Tibial nerve (tissue), 4 donors: ENCODE data around the gene ERF. TPM values are rescaled to one million over a fixed set of nuclear protein-coding genes. Genes with fewer than 3 reads are reported as not detected.
A peak's percentile ranks its signal among the peaks of the same experiment; 100 is the strongest.

Experiments
- DNase-seq, 2 donors: peaks; one replicate each; pipeline ENCODE4 v3.0.0-alpha.2; 2019; ENCODE audit warnings: low spot score in 2 of 2
- H3K27ac ChIP-seq, 4 donors: fragments of 200-600 bp; sonication (generic) in 3 of 4; one replicate each; pipeline ENCODE4 v1.5.1; 2017 to 2019; ENCODE audit warnings: mild to moderate bottlenecking in 1 of 4
- H3K27me3 ChIP-seq, 2 donors: fragments of 200-600 bp; sonication (generic) in 1 of 2; one replicate each; pipeline versions ENCODE4 v1.5.1 to v1.6.0; 2017 to 2019
- H3K36me3 ChIP-seq, 3 donors: fragments of 200-600 bp; sonication (generic); one replicate each; pipeline ENCODE4 v1.5.1; 2018 to 2019
- H3K4me1 ChIP-seq, 4 donors: fragments of 200-600 bp; sonication (generic) in 3 of 4; one replicate each; pipeline ENCODE4 v1.5.1; 2017 to 2019
- H3K4me3 ChIP-seq, 4 donors: fragments of 200-600 bp; sonication (generic) in 3 of 4; one replicate each; pipeline ENCODE4 v1.5.1; 2017 to 2019; ENCODE audit warnings: mild to moderate bottlenecking in 1 of 4, moderate library complexity in 1 of 4
- H3K9me3 ChIP-seq, 4 donors: fragments of 200-600 bp; sonication (generic) in 3 of 4; one replicate each; pipeline ENCODE4 v1.5.1; 2017 to 2019
- EP300 ChIP-seq, 2 donors: sonication (generic); formaldehyde crosslinking; IDR thresholded peaks; one replicate each; pipeline ENCODE4 v1.6.1; 2017; ENCODE audit warnings: antibody characterized with exemption in 2 of 2, mild to moderate bottlenecking in 1 of 2
- POLR2A ChIP-seq, 2 donors: fragments of 450-650 bp; IDR thresholded peaks; one replicate each; pipeline ENCODE4 v1.6.1; 2017; ENCODE audit warnings: antibody characterized with exemption in 2 of 2, mild to moderate bottlenecking in 2 of 2, moderate library complexity in 2 of 2
- WGBS, 2 donors: methylation state at CpG; one replicate each; pipeline ENCODE4 v1.1.5; 2018; 5-methylcytosine and 5-hydroxymethylcytosine counted together
- total RNA-seq, 4 donors: library from RNA; depleted of rRNA; stranded (reverse); fragments of >200 nt; gene quantifications; one replicate each; pipeline ENCODE4 v1.1.0, GENCODE V29; 2016
- TF ChIP-seq, protein P1 (sequence below), 5 experiments: fragments of 200-600 bp in 3 of 5; fragments of 450-650 bp in 2 of 5; sonication (generic) in 3 of 5; IDR thresholded peaks; one replicate each; pipeline ENCODE4 v1.5.1; 2016 to 2019; ENCODE audit warnings: antibody characterized with exemption in 5 of 5, mild to moderate bottlenecking in 3 of 5, moderate library complexity in 2 of 5

Gene ERF
- total RNA-seq, 4 donors from 2014 or later: 30.4 to 42.6 (median 35.1) TPM

- H3K36me3 ChIP-seq: peaks cover 0 to 100% (median 31%) of the 10 kb centered on the region in 3 donors
- H3K27ac ChIP-seq: no peak overlapping the region
- no peaks in the 10 kb centered on the region for H3K27me3 ChIP-seq
- H3K9me3 ChIP-seq: no peaks in the 10 kb centered on the region
- H3K4me1 ChIP-seq: no peaks in the 10 kb centered on the region
- H3K4me3 ChIP-seq: no peak overlapping the region
- TF ChIP-seq, protein P1, sequence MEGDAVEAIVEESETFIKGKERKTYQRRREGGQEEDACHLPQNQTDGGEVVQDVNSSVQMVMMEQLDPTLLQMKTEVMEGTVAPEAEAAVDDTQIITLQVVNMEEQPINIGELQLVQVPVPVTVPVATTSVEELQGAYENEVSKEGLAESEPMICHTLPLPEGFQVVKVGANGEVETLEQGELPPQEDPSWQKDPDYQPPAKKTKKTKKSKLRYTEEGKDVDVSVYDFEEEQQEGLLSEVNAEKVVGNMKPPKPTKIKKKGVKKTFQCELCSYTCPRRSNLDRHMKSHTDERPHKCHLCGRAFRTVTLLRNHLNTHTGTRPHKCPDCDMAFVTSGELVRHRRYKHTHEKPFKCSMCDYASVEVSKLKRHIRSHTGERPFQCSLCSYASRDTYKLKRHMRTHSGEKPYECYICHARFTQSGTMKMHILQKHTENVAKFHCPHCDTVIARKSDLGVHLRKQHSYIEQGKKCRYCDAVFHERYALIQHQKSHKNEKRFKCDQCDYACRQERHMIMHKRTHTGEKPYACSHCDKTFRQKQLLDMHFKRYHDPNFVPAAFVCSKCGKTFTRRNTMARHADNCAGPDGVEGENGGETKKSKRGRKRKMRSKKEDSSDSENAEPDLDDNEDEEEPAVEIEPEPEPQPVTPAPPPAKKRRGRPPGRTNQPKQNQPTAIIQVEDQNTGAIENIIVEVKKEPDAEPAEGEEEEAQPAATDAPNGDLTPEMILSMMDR (IDR thresholded peaks at IDR 0.05): no peak
- TF ChIP-seq EP300 (IDR thresholded peaks at IDR 0.05) (no peak), POLR2A (IDR thresholded peaks at IDR 0.05) (no peak)
- no peak for DNase-seq
- WGBS, 2 donors: 89% methylated on average over 11 of the region's 11 CpGs
These were observed 46.3 kb downstream of the ERF start for GRCh38 chr19:42208612-42209011.

DNA sequence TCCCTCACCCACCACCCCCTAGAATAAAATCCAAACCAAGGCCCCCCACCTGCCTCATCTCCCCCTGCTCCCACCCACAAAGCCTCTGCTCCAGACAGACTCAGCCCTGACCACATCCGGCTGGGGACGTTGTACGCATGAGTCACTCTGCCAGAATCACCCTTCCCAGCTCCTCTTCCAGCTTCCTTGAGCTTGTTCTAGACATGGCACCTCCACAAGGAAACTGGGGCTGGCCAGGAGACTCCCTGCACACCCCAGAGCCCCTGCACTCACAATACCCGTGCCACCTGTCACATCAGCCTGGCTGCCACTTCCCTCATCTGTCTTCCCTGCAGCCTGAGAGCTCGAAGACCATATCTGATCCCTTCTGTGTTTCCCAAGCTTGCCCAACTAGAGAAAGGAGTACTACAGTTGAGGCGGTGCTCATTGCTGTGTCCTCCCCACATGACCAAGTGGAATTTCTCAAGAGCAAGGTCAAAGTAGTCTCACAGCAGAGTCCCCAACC, 47.1 kb downstream of the ERF start:
- peak overlapping the region in 1 of 4 donors; percentile 18 for H3K27ac ChIP-seq
- H3K9me3 ChIP-seq: no peaks in the 10 kb centered on the region
- TF ChIP-seq, protein P1 (IDR thresholded peaks at IDR 0.05): no peak
- no peak for TF ChIP-seq POLR2A (IDR thresholded peaks at IDR 0.05)
- no peaks in the 10 kb centered on the region for H3K4me1 ChIP-seq
- H3K4me3 ChIP-seq: no peak overlapping the region
- DNase-seq: no peak
- H3K27me3 ChIP-seq: no peaks in the 10 kb centered on the region
- WGBS, 2 donors: 80 to 88% methylated on average over 6 of the region's 6 CpGs
- peaks cover 0 to 100% (median 31%) of the 10 kb centered on the region in 3 donors for H3K36me3 ChIP-seq

GRCh38 chr19:42206871-42207755, 47.8 kb downstream of the ERF start:
- TF ChIP-seq, protein P1 (IDR thresholded peaks at IDR 0.05): no peak
- TF ChIP-seq EP300 (IDR thresholded peaks at IDR 0.05) (no peak), POLR2A (IDR thresholded peaks at IDR 0.05) (no peak)
- H3K27me3 ChIP-seq: no peaks in the 10 kb centered on the region
- 84 to 88% methylated on average over 12 to 14 of the region's 14 CpGs for WGBS, 2 donors
- no peak for DNase-seq
- peak overlapping the region in 1 of 4 donors; percentile 18 for H3K27ac ChIP-seq
- H3K4me1 ChIP-seq: no peaks in the 10 kb centered on the region
- H3K4me3 ChIP-seq: no peak overlapping the region
- H3K36me3 ChIP-seq: peaks cover 0 to 100% (median 26%) of the 10 kb centered on the region in 3 donors
- H3K9me3 ChIP-seq: no peaks in the 10 kb centered on the region

- Histone ChIP-seq H3K27me3 (no peaks in the 10 kb centered on the region), H3K4me3 (no peak overlapping the region), H3K27ac (no peak overlapping the region), H3K4me1 (peaks cover 0 to 15% (median 5%) of the 10 kb centered on the region in 4 donors), H3K9me3 (no peaks in the 10 kb centered on the region), H3K36me3 (peaks cover 0 to 100% (median 19%) of the 10 kb centered on the region in 3 donors)
- no peak for TF ChIP-seq EP300 (IDR thresholded peaks at IDR 0.05)
- TF ChIP-seq POLR2A (IDR thresholded peaks at IDR 0.05): no peak
- TF ChIP-seq, protein P1 (IDR thresholded peaks at IDR 0.05): no peak
- no peak for DNase-seq
- WGBS, 2 donors: 79 to 82% methylated on average over 6 of the region's 6 CpGs
These were observed 50.3 kb downstream of the ERF start for GRCh38 chr19:42204664-42205063.

DNA sequence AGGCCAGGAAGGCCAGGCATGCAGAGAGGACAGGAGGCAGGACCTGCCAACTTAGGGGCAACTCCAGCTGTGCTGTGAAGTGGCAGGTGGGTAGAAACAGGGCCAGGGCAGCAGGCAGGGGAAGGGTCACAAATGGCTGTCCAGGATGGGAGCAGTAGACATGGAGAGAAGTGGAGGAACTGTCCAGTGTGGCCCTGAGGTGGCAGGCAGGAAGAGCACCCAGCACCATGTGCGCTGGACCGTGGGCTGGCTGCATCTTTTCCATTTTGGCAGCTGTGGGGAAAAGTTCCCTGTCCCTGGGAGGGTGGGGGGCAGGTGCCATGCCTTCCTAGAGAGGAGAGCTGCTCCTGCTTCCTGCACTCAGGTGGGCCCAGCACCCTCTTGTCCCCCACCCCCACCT, 51.2 kb downstream of the ERF start:
- Histone ChIP-seq H3K9me3 (no peaks in the 10 kb centered on the region), H3K36me3 (peaks cover 0 to 100% (median 21%) of the 10 kb centered on the region in 3 donors), H3K4me1 (peaks cover 0 to 18% (median 5%) of the 10 kb centered on the region in 4 donors), H3K27me3 (no peaks in the 10 kb centered on the region), H3K27ac (no peak overlapping the region), H3K4me3 (no peak overlapping the region)
- WGBS, 2 donors: 75 to 82% methylated on average over 2 of the region's 2 CpGs
- TF ChIP-seq POLR2A (IDR thresholded peaks at IDR 0.05) (no peak), EP300 (IDR thresholded peaks at IDR 0.05) (no peak)
- TF ChIP-seq, protein P1 (IDR thresholded peaks at IDR 0.05): no peak
- DNase-seq: no peak
